OCI-LY7 (cell line): ENCODE measurements around the gene SLC25A24. TPM values are rescaled to one million over a fixed set of nuclear protein-coding genes. Genes with fewer than 3 reads are reported as not detected.
"Not testable (repeated sequence)": the region's sequence is repeated elsewhere in the genome, so short reads cannot be mapped to it uniquely, and the experiment has no call there.

Source experiments
- BruUV-seq: library from RNA; stranded (reverse); fragments of 400-500 nt; replicated peaks from 2 replicates; lab custom pipeline; 2021; lab: Mats Ljungman, UMichigan
- CTCF ChIA-PET: fragments of 300-600 bp; sonication (Branson Sonifier 250); formaldehyde crosslinking; loops from one replicate; lab custom pipeline; 2022; ENCODE audit warnings: antibody characterized with exemption; ENCODE audit not compliant: unreplicated experiment; lab: Charles Lee
- POLR2A ChIA-PET: fragments of 300-600 bp; sonication (Branson Sonifier 250); formaldehyde crosslinking; loops from one replicate; lab custom pipeline; 2022; ENCODE audit warnings: antibody characterized with exemption; lab: Charles Lee
- DNase-seq: peaks from one replicate; pipeline ENCODE4 v3.0.0-alpha.2; 2015; ENCODE audit warnings: low spot score
- H2AFZ ChIP-seq: fragments of 200-600 bp; sonication (generic), shearing (Covaris generic); 2 replicates; pipeline ENCODE4 v1.6.1; 2014; ENCODE audit warnings: mild to moderate bottlenecking, antibody characterized with exemption, low read length, moderate library complexity
- H3K27ac ChIP-seq: fragments of 200-600 bp; sonication (generic); 2 replicates; pipeline ENCODE4 v1.5.1; 2014; ENCODE audit warnings: mixed run types, low read depth, mild to moderate bottlenecking, moderate library complexity, low read length, inconsistent platforms; ENCODE audit not compliant: poor library complexity, severe bottlenecking
- H3K36me3 ChIP-seq: fragments of 200-600 bp; sonication (generic); 2 replicates; pipeline ENCODE4 v1.6.1; 2014; ENCODE audit warnings: mild to moderate bottlenecking, antibody characterized with exemption, low read length, moderate library complexity, mixed read lengths; ENCODE audit not compliant: insufficient read depth
- H3K4me1 ChIP-seq: fragments of 200-600 bp; sonication (generic); 2 replicates; pipeline ENCODE4 v1.5.1; 2014; ENCODE audit warnings: mild to moderate bottlenecking, low read length; ENCODE audit not compliant: insufficient read depth, poor library complexity, severe bottlenecking
- H3K4me2 ChIP-seq: fragments of 200-600 bp; sonication (generic); 2 replicates; pipeline ENCODE4 v1.6.1; 2014; ENCODE audit warnings: mild to moderate bottlenecking, low read length
- H3K4me3 ChIP-seq: fragments of 200-600 bp; sonication (generic); 2 replicates; pipeline ENCODE4 v1.5.1; 2014; ENCODE audit warnings: mild to moderate bottlenecking, low read depth, low read length; ENCODE audit not compliant: poor library complexity, severe bottlenecking
- H3K79me2 ChIP-seq: fragments of 200-600 bp; sonication (generic); 2 replicates; pipeline ENCODE4 v1.6.1; 2016; ENCODE audit warnings: low read depth, mild to moderate bottlenecking, low read length, moderate library complexity, mixed read lengths; ENCODE audit not compliant: insufficient read depth
- H3K9me2 ChIP-seq: fragments of 200-600 bp; sonication (generic); 2 replicates; pipeline ENCODE4 v1.6.1; 2016; ENCODE audit warnings: mild to moderate bottlenecking, low read length, mixed read lengths; ENCODE audit not compliant: insufficient read depth
- H3K9me3 ChIP-seq: fragments of 200-600 bp; sonication (generic); 2 replicates; pipeline ENCODE4 v1.6.1; 2014; ENCODE audit warnings: mild to moderate bottlenecking, mixed run types, low read length, mixed read lengths
- H4K20me1 ChIP-seq: fragments of 200-600 bp; sonication (generic); 2 replicates; pipeline ENCODE4 v1.6.1; 2014; ENCODE audit warnings: mild to moderate bottlenecking, antibody characterized with exemption, low read length, moderate library complexity, mixed read lengths; ENCODE audit not compliant: insufficient read depth
- EZH2phosphoT487 ChIP-seq: fragments of 200-600 bp; sonication (generic); IDR thresholded peaks from 2 replicates; pipeline ENCODE4 v1.6.1; 2018; ENCODE audit warnings: low read depth, borderline replicate concordance, mild to moderate bottlenecking, mixed run types, antibody characterized with exemption, low read length, moderate library complexity, mixed read lengths
- intact Hi-C: fragments of 100-400 bp; cut with micrococcal nuclease; formaldehyde crosslinking; loops from one replicate; pipeline ENCODE4 v1.10.0; 2022; ENCODE audit not compliant: unreplicated experiment
- total RNA-seq, 2 experiments: library from RNA; depleted of rRNA in 1 of 2; stranded (reverse); fragments of >200 nt in 1 of 2; shearing (Covaris generic) in 1 of 2; gene quantifications; 2 replicates each; pipeline ENCODE4 v1.2.3, GENCODE V29; 2014 to 2022
- TF ChIP-seq, protein P1 (sequence below): fragments of 200-600 bp; sonication (generic); conservative IDR thresholded peaks from 2 replicates; pipeline ENCODE4 v1.5.1; 2014; ENCODE audit warnings: mild to moderate bottlenecking, antibody characterized with exemption, low read length, moderate library complexity, mixed read lengths

The SLC25A24 gene
- total RNA-seq, 2 experiments from 2014 or later = not detected

GRCh38 chr1:108140936-108141335 lies 59.2 kb downstream of the SLC25A24 start:
- no peak overlapping the region for H2AFZ ChIP-seq
- intact Hi-C loops = no loop called here

GRCh38 chr1:108140177-108140576 lies 60.0 kb downstream of the SLC25A24 start:
- Histone ChIP-seq H3K27ac (no peak overlapping the region), H3K36me3 (no peaks in the 10 kb centered on the region), H3K79me2 (no peaks in the 10 kb centered on the region), H3K9me2 (no peaks in the 10 kb centered on the region), H3K4me2 (no peak overlapping the region), H3K4me3 (no peak overlapping the region), H2AFZ (no peak overlapping the region), H3K9me3 (no peaks in the 10 kb centered on the region), H4K20me1 (no peaks in the 10 kb centered on the region), H3K4me1 (no peaks in the 10 kb centered on the region)
- TF ChIP-seq EZH2phosphoT487 = no peak
- TF ChIP-seq, protein P1, sequence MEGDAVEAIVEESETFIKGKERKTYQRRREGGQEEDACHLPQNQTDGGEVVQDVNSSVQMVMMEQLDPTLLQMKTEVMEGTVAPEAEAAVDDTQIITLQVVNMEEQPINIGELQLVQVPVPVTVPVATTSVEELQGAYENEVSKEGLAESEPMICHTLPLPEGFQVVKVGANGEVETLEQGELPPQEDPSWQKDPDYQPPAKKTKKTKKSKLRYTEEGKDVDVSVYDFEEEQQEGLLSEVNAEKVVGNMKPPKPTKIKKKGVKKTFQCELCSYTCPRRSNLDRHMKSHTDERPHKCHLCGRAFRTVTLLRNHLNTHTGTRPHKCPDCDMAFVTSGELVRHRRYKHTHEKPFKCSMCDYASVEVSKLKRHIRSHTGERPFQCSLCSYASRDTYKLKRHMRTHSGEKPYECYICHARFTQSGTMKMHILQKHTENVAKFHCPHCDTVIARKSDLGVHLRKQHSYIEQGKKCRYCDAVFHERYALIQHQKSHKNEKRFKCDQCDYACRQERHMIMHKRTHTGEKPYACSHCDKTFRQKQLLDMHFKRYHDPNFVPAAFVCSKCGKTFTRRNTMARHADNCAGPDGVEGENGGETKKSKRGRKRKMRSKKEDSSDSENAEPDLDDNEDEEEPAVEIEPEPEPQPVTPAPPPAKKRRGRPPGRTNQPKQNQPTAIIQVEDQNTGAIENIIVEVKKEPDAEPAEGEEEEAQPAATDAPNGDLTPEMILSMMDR = no peak
- no TSS peak for BruUV-seq
- intact Hi-C loops = no loop called here
- DNase-seq = no peak
- ChIA-PET CTCF (no interaction called here), POLR2A (interaction anchor here (0.7 to 1.3 kb wide), 3 partner anchors 462 to 856 kb away, joined by 3 to 5 read pairs (median 3); no protein-coding TSS in a partner anchor)

More at GRCh38 chr1:108140936-108141335, 59.2 kb downstream of the SLC25A24 start:
- no peaks in the 10 kb centered on the region for H3K4me1 ChIP-seq
- DNase-seq = no peak
- no peaks in the 10 kb centered on the region for H3K9me2 ChIP-seq
- no TSS peak for BruUV-seq
- no peak overlapping the region for H3K27ac ChIP-seq
- no peaks in the 10 kb centered on the region for H3K36me3 ChIP-seq
- H4K20me1 ChIP-seq = no peaks in the 10 kb centered on the region
- TF ChIP-seq EZH2phosphoT487 = no peak
- TF ChIP-seq, protein P1 = no peak
- no peaks in the 10 kb centered on the region for H3K79me2 ChIP-seq
- no peaks in the 10 kb centered on the region for H3K9me3 ChIP-seq
- CTCF ChIA-PET = no interaction called here
- POLR2A ChIA-PET = interaction anchor here (0.6 to 1.5 kb wide), 4 partner anchors 11 to 827 kb away, joined by 3 to 5 read pairs (median 4); no protein-coding TSS in a partner anchor
- no peak overlapping the region for H3K4me3 ChIP-seq
- no peak overlapping the region for H3K4me2 ChIP-seq

DNA sequence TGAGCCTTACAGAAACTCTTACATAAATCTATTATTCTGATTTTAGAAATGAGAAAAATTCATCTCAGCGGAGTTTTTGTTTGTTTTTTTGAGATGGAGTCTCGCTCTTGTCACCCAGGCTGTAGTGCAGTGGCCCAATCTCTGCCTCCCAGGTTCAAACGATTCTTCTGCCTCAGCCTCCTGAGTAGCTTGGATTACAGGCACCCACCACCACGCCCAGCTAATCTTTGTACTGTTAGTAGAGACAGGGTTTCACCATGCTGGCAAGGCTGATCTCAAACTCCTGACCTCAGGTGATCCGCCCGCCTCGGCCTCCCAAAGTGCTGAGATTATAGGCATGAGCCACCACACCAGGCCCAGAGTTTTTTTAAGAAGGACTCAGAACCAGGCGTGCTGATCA lies 60.6 kb downstream of the SLC25A24 start:
- H3K36me3 ChIP-seq, H3K4me3 ChIP-seq, H3K9me3 ChIP-seq, H3K4me1 ChIP-seq, H3K9me2 ChIP-seq, intact Hi-C loops, CTCF ChIA-PET, H3K4me2 ChIP-seq, BruUV-seq, H2AFZ ChIP-seq, H4K20me1 ChIP-seq, DNase-seq, H3K79me2 ChIP-seq, H3K27ac ChIP-seq: not testable (repeated sequence)
- POLR2A ChIA-PET = interaction anchor here (0.6 to 0.7 kb wide), 2 partner anchors 366 to 856 kb away, joined by 3 to 4 read pairs; no protein-coding TSS in a partner anchor

DNA sequence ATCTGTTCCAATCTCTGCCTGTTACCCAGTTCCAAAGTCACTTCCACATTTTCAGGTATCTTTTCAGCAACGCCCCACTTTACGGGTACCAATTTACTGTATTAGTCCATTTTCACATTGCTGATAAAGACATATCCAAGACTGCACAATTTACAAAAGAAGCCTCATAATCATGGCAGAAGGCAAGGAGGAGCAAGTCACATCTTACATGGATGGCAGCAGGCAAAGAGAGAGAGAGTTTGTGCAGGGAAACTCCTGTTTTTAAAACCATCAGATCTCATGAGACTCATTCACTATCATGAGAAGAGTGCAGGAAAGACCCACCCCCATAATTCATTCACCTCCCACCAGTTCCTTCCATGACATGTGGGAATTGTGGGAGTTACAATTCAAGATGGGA lies 67.0 kb downstream of the SLC25A24 start:
- H3K4me2 ChIP-seq, H4K20me1 ChIP-seq, H3K9me3 ChIP-seq, CTCF ChIA-PET, H3K79me2 ChIP-seq, BruUV-seq, H3K27ac ChIP-seq, H2AFZ ChIP-seq, H3K36me3 ChIP-seq, H3K4me1 ChIP-seq, H3K9me2 ChIP-seq, intact Hi-C loops, POLR2A ChIA-PET, DNase-seq, H3K4me3 ChIP-seq: not testable (repeated sequence)

GRCh38 chr1:108132367-108132766 lies 67.8 kb downstream of the SLC25A24 start:
- H3K79me2 ChIP-seq, CTCF ChIA-PET, POLR2A ChIA-PET: not testable (repeated sequence)

More at GRCh38 chr1:108132367-108132766, 67.8 kb downstream of the SLC25A24 start:
- DNase-seq, H3K27ac ChIP-seq, H3K9me2 ChIP-seq, BruUV-seq, intact Hi-C loops, H2AFZ ChIP-seq, H4K20me1 ChIP-seq, H3K4me3 ChIP-seq, H3K4me1 ChIP-seq, H3K36me3 ChIP-seq, H3K4me2 ChIP-seq, H3K9me3 ChIP-seq: not testable (repeated sequence)
